ENCODE results near the gene KLHL22. TPM values are rescaled to one million over a fixed set of nuclear protein-coding genes. Genes with fewer than 3 reads are reported as not detected.

KLHL22 gene
- total and polyA plus RNA-seq, 2 donors (not counting 3 experiments of a cell fraction or from before 2014, with no cell fraction given) = 24.2 to 33.6 TPM

- peaks cover 3 to 9% of the 10 kb centered on the region in 2 experiments for H3K36me3 ChIP-seq (ENCODE audit: control insufficient read depth in 2 of 2, extremely low read depth in 1 of 2, insufficient read depth in 2 of 2, low read length in 2 of 2)
- POLR2A ChIA-PET = interaction anchor here (0.8 kb wide), 1 partner anchor 9 kb away, joined by 4 read pairs; no protein-coding TSS in a partner anchor
- CTCF ChIA-PET = interaction anchor here (0.6 to 1.8 kb wide), 7 partner anchors 8 to 100 kb away, joined by 3 to 9 read pairs (median 3); partner anchors contain the start of gene MED15
Measured at GRCh38 chr22:20517841-20518592, 22.4 kb upstream of the KLHL22 start.

More at GRCh38 chr22:20517841-20518592, 22.4 kb upstream of the KLHL22 start:
- no peak for FAIRE-seq
- H3K79me2 ChIP-seq (ENCODE audit: control insufficient read depth, insufficient read depth, low read length) = peaks cover 93% of the 10 kb centered on the region
- no peak overlapping the region for H2AFZ ChIP-seq (ENCODE audit: low read depth, low read length)
- no peak for TF ChIP-seq POLR2AphosphoS5 (IDR thresholded peaks at IDR 0.05; ENCODE audit: insufficient read depth, low read depth, low read length)
- no peak for TF ChIP-seq GATA2 (IDR thresholded peaks at IDR 0.05; ENCODE audit: insufficient read depth, insufficient read length, low read depth, low read length)
- no peak for TF ChIP-seq EZH2 (IDR thresholded peaks at IDR 0.05; ENCODE audit: borderline replicate concordance, low read depth, low read length, severe bottlenecking)
- no peak for TF ChIP-seq POLR2A (IDR thresholded peaks at IDR 0.05; ENCODE audit: low read depth, low read length)
- TF ChIP-seq CTCF (IDR thresholded peaks at IDR 0.05; ENCODE audit: extremely low read depth in 1 of 2, insufficient read depth in 1 of 2, low read depth in 1 of 2, low read length in 2 of 2) = no peak
- no peak for TF ChIP-seq MAX (IDR thresholded peaks at IDR 0.05; ENCODE audit: insufficient read depth, insufficient read length)
- no peak for TF ChIP-seq FOS (IDR thresholded peaks at IDR 0.05; ENCODE audit: borderline replicate concordance, insufficient read depth, low read length)
- no peak for TF ChIP-seq JUN (IDR thresholded peaks at IDR 0.05; ENCODE audit: borderline replicate concordance, insufficient read depth, insufficient read length, low read depth)
- TF ChIP-seq MYC (IDR thresholded peaks at IDR 0.05; ENCODE audit: low read depth, low read length) = no peak
- H4K20me1 ChIP-seq (replicated peaks; ENCODE audit: control insufficient read depth, extremely low read depth, insufficient read depth, low read length) = peaks cover 7% of the 10 kb centered on the region
- intact Hi-C loops (cut with micrococcal nuclease) (no loop called here), dilution Hi-C loops (cut with MboI; ENCODE audit: extremely low pct_ligation_motif_present, low sequenced_read_pairs) (no loop called here)
- no peaks in the 10 kb centered on the region for H3K27me3 ChIP-seq (ENCODE audit: control insufficient read depth in 2 of 2, insufficient read depth in 2 of 2, low read length in 2 of 2)
- H3K9me1 ChIP-seq (replicated peaks; ENCODE audit: control insufficient read depth, extremely low read depth, insufficient read depth, low read length) = no peaks in the 10 kb centered on the region
- no peaks in the 10 kb centered on the region for H3K9me3 ChIP-seq (replicated peaks; ENCODE audit: control insufficient read depth, insufficient read depth, low read length)
- BruUV-seq (replicated peaks) = no TSS peak
- no peak overlapping the region for H3K9ac ChIP-seq (replicated peaks; ENCODE audit: extremely low read depth, insufficient read depth, low read length)
- H3K4me3 ChIP-seq (replicated peaks in 1 of 3; ENCODE audit: insufficient read depth in 1 of 3, low read depth in 1 of 3, low read length in 3 of 3) = no peak overlapping the region
- H3K27ac ChIP-seq (ENCODE audit: insufficient read depth, low read depth, low read length) = no peak overlapping the region
- H3K4me2 ChIP-seq (ENCODE audit: insufficient read depth, low read length) = no peak overlapping the region
- H3K4me1 ChIP-seq (ENCODE audit: control insufficient read depth, extremely low read depth, insufficient read depth, low read length) = peaks cover 42% of the 10 kb centered on the region
- DNase-seq (ENCODE audit: low read depth, low spot score) = no peak

Measured in endothelial cell of umbilical vein (primary cell).